ENCODE measurements around the gene SCARF1.

DNA sequence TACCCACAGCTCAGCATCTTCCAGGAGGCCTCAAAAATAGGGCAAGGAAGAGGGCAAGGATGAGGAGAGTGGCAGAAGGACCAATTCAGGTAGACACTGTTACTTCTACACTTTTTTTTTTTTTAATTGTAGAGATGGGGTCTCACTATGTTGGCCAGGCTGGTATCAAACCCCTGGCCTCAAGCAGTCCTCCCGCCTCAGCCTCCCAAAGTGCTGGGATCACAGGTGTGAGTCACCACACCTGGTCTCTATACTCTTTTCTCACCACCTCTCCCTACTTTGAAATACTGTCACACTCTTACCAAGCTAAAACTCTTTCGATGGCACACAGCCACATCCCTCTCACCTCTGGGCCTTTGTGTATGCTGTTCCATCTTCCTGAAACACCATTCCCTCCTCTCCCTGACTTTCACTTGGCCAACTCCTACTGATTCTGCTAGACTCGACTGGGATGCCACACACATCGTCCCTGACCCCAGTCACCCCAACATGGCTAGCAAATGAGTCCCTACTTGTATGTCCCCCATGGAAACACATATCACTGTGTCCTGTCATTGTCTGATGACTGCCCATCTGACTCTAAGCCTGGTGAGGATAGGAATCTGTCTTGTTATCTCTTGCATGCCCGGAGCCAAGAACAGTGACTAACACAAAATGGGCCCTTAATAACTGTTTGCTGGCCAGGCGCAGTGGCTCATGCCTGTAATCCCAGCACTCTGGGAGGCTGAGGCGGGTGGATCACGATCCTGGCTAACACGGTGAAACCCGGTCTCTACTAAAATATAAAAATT is 9.7 kb downstream of the SCARF1 start:
- TF ChIP-seq ELF4 (IDR thresholded peaks at IDR 0.05) = no peak
- no peak for TF ChIP-seq ARNT (IDR thresholded peaks at IDR 0.05)
- TF ChIP-seq SP1 (IDR thresholded peaks at IDR 0.05) = no peak
- TF ChIP-seq FOXA1 (IDR thresholded peaks at IDR 0.05) = no peak
- TF ChIP-seq TARDBP (IDR thresholded peaks at IDR 0.05) = no peak
- TF ChIP-seq NFRKB (IDR thresholded peaks at IDR 0.05) = no peak
- no peak for TF ChIP-seq FOXM1 (IDR thresholded peaks at IDR 0.05; ENCODE audit: borderline replicate concordance)

All from HEK293T (cell line).